ENCODE results near the gene ATP8B3. TPM values are rescaled to one million over a fixed set of nuclear protein-coding genes. Genes with fewer than 3 reads are reported as not detected.

Gene ATP8B3
- polyA plus RNA-seq, 2 of the 4 experiments (the other 2 are of a cell fraction): 2.7 to 3.9 TPM

- TF ChIP-seq BCL3 (IDR thresholded peaks at IDR 0.05) (no peak), HEYL (CRISPR knock-in tag; IDR thresholded peaks at IDR 0.05) (no peak), NPAS2 (CRISPR knock-in tag; IDR thresholded peaks at IDR 0.05; ENCODE audit: borderline replicate concordance) (no peak)
Observed at GRCh38 chr19:1783354-1783753, 28.7 kb downstream of the ATP8B3 start (continued).

- no peak overlapping the region for H3K4me2 ChIP-seq
- TF ChIP-seq BHLHE40 (IDR thresholded peaks at IDR 0.05; ENCODE audit: low read depth, low read length): no peak
- TF ChIP-seq ZNF302 (CRISPR knock-in tag; IDR thresholded peaks at IDR 0.05): no peak
- TF ChIP-seq GATA3 (IDR thresholded peaks at IDR 0.05; ENCODE audit: borderline replicate concordance): no peak
- no peak for TF ChIP-seq ZC3H11A (IDR thresholded peaks at IDR 0.05)
- TF ChIP-seq RFX5 (IDR thresholded peaks at IDR 0.05): no peak
- TF ChIP-seq TFCP2L1 (CRISPR knock-in tag; IDR thresholded peaks at IDR 0.05): no peak
- no peak for TF ChIP-seq KDM1A (IDR thresholded peaks at IDR 0.05; ENCODE audit: low read depth)
- no peak for TF ChIP-seq CBX8 (IDR thresholded peaks at IDR 0.05)
- no peak for TF ChIP-seq HMGXB4 (CRISPR knock-in tag; IDR thresholded peaks at IDR 0.05; ENCODE audit: borderline replicate concordance)
- TF ChIP-seq SMC3 (IDR thresholded peaks at IDR 0.05): no peak
- ATAC-seq (no peak), FAIRE-seq (no peak), DNase-seq (ENCODE audit: low read depth in 1 of 2, low spot score in 1 of 2) (no peak)
- H3K9me3 ChIP-seq: peaks cover 9% of the 10 kb centered on the region
- H3K4me3 ChIP-seq: no peak overlapping the region
- CTCF ChIA-PET: interaction anchor here (0.5 to 9.1 kb wide), 12 partner anchors 12 to 171 kb away, joined by 3 to 90 read pairs (median 6); no protein-coding TSS in a partner anchor
- no peaks in the 10 kb centered on the region for H3K4me1 ChIP-seq
- H3K27ac ChIP-seq: no peak overlapping the region
- 58% methylated on average over 6 of the region's 7 CpGs for WGBS (ENCODE audit: missing lambda C conversion rate)
- POLR2A ChIA-PET: no interaction called here
Observed at GRCh38 chr19:1782521-1782920, 29.6 kb downstream of the ATP8B3 start.

- Histone ChIP-seq H3K4me2 (no peak overlapping the region), H3K4me1 (no peaks in the 10 kb centered on the region), H3K4me3 (no peak overlapping the region), H3K9me3 (peaks cover 11% of the 10 kb centered on the region), H3K27ac (no peak overlapping the region)
- WGBS (ENCODE audit: missing lambda C conversion rate): 35% methylated on average over 11 of the region's 14 CpGs
- TF ChIP-seq JUN (IDR thresholded peaks at IDR 0.05): no peak
- peak in 1 of 2 experiments; percentile 53 for DNase-seq (ENCODE audit: low read depth in 1 of 2, low spot score in 1 of 2)
- POLR2A ChIA-PET: no interaction called here
- CTCF ChIA-PET: interaction anchor here (0.7 to 9.1 kb wide), 8 partner anchors 8 to 108 kb away, joined by 3 to 90 read pairs (median 6); no protein-coding TSS in a partner anchor
- FAIRE-seq: no peak
- peak; percentile 66 to 78; a peak in 5 of 6 replicates for ATAC-seq
Observed at GRCh38 chr19:1780272-1780958, 31.7 kb downstream of the ATP8B3 start.

- no peak overlapping the region for H3K27ac ChIP-seq
- POLR2A ChIA-PET: no interaction called here
- H3K9me3 ChIP-seq: peaks cover 17% of the 10 kb centered on the region
- TF ChIP-seq NR3C1 (IDR thresholded peaks at IDR 0.05) (no peak), HEYL (CRISPR knock-in tag; IDR thresholded peaks at IDR 0.05) (no peak), ELK1 (IDR thresholded peaks at IDR 0.05; ENCODE audit: low read depth, low read length) (no peak)
- CTCF ChIA-PET: interaction anchor here (1.0 to 9.1 kb wide), 2 partner anchors 15 to 16 kb away, joined by 3 to 90 read pairs; no protein-coding TSS in a partner anchor
- DNase-seq (ENCODE audit: low read depth in 1 of 2, low spot score in 1 of 2) (no peak), FAIRE-seq (no peak), ATAC-seq (no peak)
- WGBS (ENCODE audit: missing lambda C conversion rate): 13% methylated on average over 15 of the region's 16 CpGs
- no peak overlapping the region for H3K4me2 ChIP-seq
- H3K4me1 ChIP-seq: no peaks in the 10 kb centered on the region
- H3K4me3 ChIP-seq: no peak overlapping the region
Observed at GRCh38 chr19:1779574-1779973, 32.5 kb downstream of the ATP8B3 start.
